Fibroblast of lung (primary cell): ENCODE data around the gene NCOR2. TPM values are rescaled to one million over a fixed set of nuclear protein-coding genes. Genes with fewer than 3 reads are reported as not detected.

ENCODE experiments used
- DNase-seq, 2 donors: peaks; one replicate each; pipeline versions ENCODE4 v3.0.0 to v3.0.0-alpha.2; 2010; ENCODE audit warnings: low read depth in 2 of 2
- H2AFZ ChIP-seq: 2 replicates; pipeline ENCODE4 v1.5.1; 2012; ENCODE audit warnings: low read length, control low read depth, inconsistent platforms
- H3K27ac ChIP-seq: 2 replicates; pipeline ENCODE4 v1.5.1; 2011; ENCODE audit warnings: low read length, control low read depth; ENCODE audit not compliant: insufficient read depth
- H3K27me3 ChIP-seq: 2 replicates; pipeline ENCODE4 v1.5.1; 2011; ENCODE audit warnings: mild to moderate bottlenecking, low read length; ENCODE audit not compliant: control insufficient read depth, insufficient read depth
- H3K36me3 ChIP-seq: 2 replicates; pipeline ENCODE4 v1.5.1; 2011; ENCODE audit warnings: low read length; ENCODE audit not compliant: control insufficient read depth, insufficient read depth
- H3K4me1 ChIP-seq: 2 replicates; pipeline ENCODE4 v1.5.1; 2011; ENCODE audit warnings: low read length; ENCODE audit not compliant: control insufficient read depth, insufficient read depth; ENCODE audit errors: extremely low read depth
- H3K4me2 ChIP-seq: 2 replicates; pipeline ENCODE4 v1.5.1; 2011; ENCODE audit warnings: low read length, control low read depth; ENCODE audit not compliant: insufficient read depth; ENCODE audit errors: extremely low read depth
- H3K4me3 ChIP-seq, 4 experiments: fragments of 200-600 bp in 1 of 4; sonication (generic) in 1 of 4; replicated peaks in 1 of 4; 2 replicates each; pipeline ENCODE4 v1.5.1; 2011 to 2016; ENCODE audit warnings: low read length in 4 of 4, low read depth in 3 of 4, mild to moderate bottlenecking in 3 of 4, control low read depth in 2 of 4, inconsistent platforms in 1 of 4, mixed read lengths in 1 of 4; ENCODE audit not compliant: insufficient read depth in 1 of 4; ENCODE audit errors: control extremely low read depth in 1 of 4
- H3K79me2 ChIP-seq: 2 replicates; pipeline ENCODE4 v1.5.1; 2012; ENCODE audit warnings: mild to moderate bottlenecking, low read length, inconsistent platforms; ENCODE audit not compliant: control insufficient read depth, insufficient read depth
- H3K9ac ChIP-seq: 2 replicates; pipeline ENCODE4 v1.5.1; 2011; ENCODE audit warnings: mild to moderate bottlenecking, low read length, control low read depth; ENCODE audit not compliant: insufficient read depth
- H3K9me3 ChIP-seq: 2 replicates; pipeline ENCODE4 v1.5.1; 2012; ENCODE audit warnings: low read depth, low read length; ENCODE audit not compliant: control insufficient read depth, insufficient read depth
- H4K20me1 ChIP-seq: 2 replicates; pipeline ENCODE4 v1.5.1; 2011; ENCODE audit warnings: low read length; ENCODE audit not compliant: control insufficient read depth, insufficient read depth; ENCODE audit errors: extremely low read depth
- CTCF ChIP-seq, 2 donors: IDR thresholded peaks in 1 of 2; conservative IDR thresholded peaks in 1 of 2; 1 replicate in 1 of 2; 2 replicates in 1 of 2; pipeline ENCODE4 v1.5.1; 2011 to 2012; ENCODE audit warnings: low read length in 2 of 2, control low read depth in 1 of 2, inconsistent platforms in 1 of 2, low read depth in 1 of 2, mild to moderate bottlenecking in 1 of 2
- EZH2 ChIP-seq: IDR thresholded peaks from 2 replicates; pipeline ENCODE4 v1.5.1; 2012; ENCODE audit warnings: low read length, control low read depth, mild to moderate bottlenecking; ENCODE audit errors: missing control alignments
- polyA plus RNA-seq, 2 donors: library from polyadenylated mRNA; depleted of rRNA in 1 of 2; stranded (reverse) in 1 of 2; unstranded in 1 of 2; fragments of >200 nt; gene quantifications; 2 replicates each; pipeline ENCODE4 v1.2.1, GENCODE V29; 2011 to 2012; ENCODE audit warnings: missing spikeins in 1 of 2
- total RNA-seq: library from RNA; depleted of rRNA; stranded (reverse); fragments of >200 nt; gene quantifications from 2 replicates; pipeline ENCODE4 v1.2.1, GENCODE V29; 2014

The NCOR2 gene
- total and polyA plus RNA-seq, 2 donors (not counting 1 experiment from before 2014, with no cell fraction given): 6.1 to 17.2 TPM

DNA sequence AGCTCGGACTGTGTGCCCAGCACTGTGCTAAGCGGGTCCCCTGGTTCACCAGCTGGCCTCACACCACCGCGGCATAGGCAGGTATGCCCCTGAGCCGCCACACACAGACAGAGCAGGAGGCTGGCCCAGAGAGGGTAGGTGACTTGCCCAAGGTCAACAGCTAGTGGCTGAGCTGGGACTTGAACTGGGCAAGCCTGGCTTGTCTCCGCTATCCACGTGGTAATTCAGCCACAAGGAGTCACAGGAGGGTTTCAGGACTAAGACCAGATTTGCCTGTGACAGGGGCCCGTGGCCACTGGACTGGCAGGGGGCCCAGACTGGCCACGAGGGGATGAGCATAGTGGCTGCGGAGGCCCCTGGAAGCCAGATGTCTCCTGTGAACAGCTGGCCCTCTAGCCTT lies 47.7 kb downstream of the NCOR2 start:
- Histone ChIP-seq H2AFZ (no peak overlapping the region), H3K4me3 (no peak overlapping the region), H3K27me3 (no peaks in the 10 kb centered on the region), H3K9ac (peak overlapping the region; percentile 1), H3K4me2 (peak overlapping the region; percentile 7), H3K9me3 (no peaks in the 10 kb centered on the region), H4K20me1 (peaks cover 2% of the 10 kb centered on the region), H3K36me3 (peaks cover 3% of the 10 kb centered on the region), H3K4me1 (peaks cover 30% of the 10 kb centered on the region), H3K27ac (peak overlapping the region; percentile 90), H3K79me2 (peaks cover 31% of the 10 kb centered on the region)
- TF ChIP-seq CTCF (conservative IDR thresholded peaks at IDR 0.05 in 1 of 2, IDR thresholded peaks at IDR 0.05 in 1 of 2; ENCODE audit: low read depth in 1 of 2, low read length in 2 of 2) (no peak), EZH2 (no peak)
- no peak for DNase-seq

- peak overlapping the region; percentile 10 to 56 (median 18) for H3K4me3 ChIP-seq
- DNase-seq: peak; percentile 100
- peaks cover 27% of the 10 kb centered on the region for H3K4me1 ChIP-seq
- no peaks in the 10 kb centered on the region for H3K9me3 ChIP-seq
- peaks cover 2% of the 10 kb centered on the region for H4K20me1 ChIP-seq
- peak overlapping the region; percentile 81 for H3K4me2 ChIP-seq
- TF ChIP-seq CTCF (conservative IDR thresholded peaks at IDR 0.05 in 1 of 2, IDR thresholded peaks at IDR 0.05 in 1 of 2; ENCODE audit: low read depth in 1 of 2, low read length in 2 of 2) (no peak), EZH2 (no peak)
- H3K36me3 ChIP-seq: peaks cover 3% of the 10 kb centered on the region
- no peaks in the 10 kb centered on the region for H3K27me3 ChIP-seq
- H2AFZ ChIP-seq: no peak overlapping the region
- H3K79me2 ChIP-seq: peaks cover 40% of the 10 kb centered on the region
- peak overlapping the region; percentile 92 for H3K9ac ChIP-seq
- peak overlapping the region; percentile 90 for H3K27ac ChIP-seq
Measured at GRCh38 chr12:124518051-124518932, 49.1 kb downstream of the NCOR2 start.
